ENCODE measurements around the gene SLC2A14. TPM values are rescaled to one million over a fixed set of nuclear protein-coding genes. Genes with fewer than 3 reads are reported as not detected.

The SLC2A14 gene
- total and polyA plus RNA-seq, 2 experiments from 2014 or later = 6.1 to 6.6 TPM

DNA sequence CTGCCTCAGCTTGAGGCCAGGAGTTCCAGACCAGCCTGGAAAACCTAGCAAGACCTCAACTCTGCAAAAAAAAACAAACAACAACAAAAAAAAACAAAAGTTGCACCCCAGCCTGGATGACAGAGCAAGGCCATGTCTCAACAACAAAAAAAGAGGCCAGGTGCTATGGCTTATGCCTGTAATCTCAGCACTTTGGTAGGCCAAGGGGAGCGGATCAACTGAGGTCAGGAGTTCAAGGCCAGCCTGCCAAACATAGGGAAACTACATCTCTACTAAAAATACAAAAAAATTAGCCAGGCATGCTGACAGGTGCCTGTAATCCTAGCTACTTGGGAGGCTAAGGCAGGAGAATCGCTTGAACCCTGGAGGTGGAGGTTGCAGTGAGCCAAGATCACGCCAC is 6.5 kb upstream of the SLC2A14 start:
- no peak for DNase-seq (ENCODE audit: low spot score)
- Histone ChIP-seq H3K4me3 (no peak overlapping the region), H3K27me3 (no peaks in the 10 kb centered on the region), H3K36me3 (replicated peaks; ENCODE audit: insufficient read depth, low read depth) (no peaks in the 10 kb centered on the region), H2AFZ (no peak overlapping the region), H3K4me2 (no peak overlapping the region), H4K20me1 (ENCODE audit: insufficient read depth, poor library complexity, severe bottlenecking) (no peaks in the 10 kb centered on the region), H3K27ac (no peak overlapping the region), H3K79me2 (no peaks in the 10 kb centered on the region), H3K9me3 (ENCODE audit: low read depth) (no peaks in the 10 kb centered on the region), H3K4me1 (ENCODE audit: insufficient read depth) (no peaks in the 10 kb centered on the region), H3K9me2 (replicated peaks; ENCODE audit: insufficient read depth) (no peaks in the 10 kb centered on the region)
- TF ChIP-seq, protein P1, sequence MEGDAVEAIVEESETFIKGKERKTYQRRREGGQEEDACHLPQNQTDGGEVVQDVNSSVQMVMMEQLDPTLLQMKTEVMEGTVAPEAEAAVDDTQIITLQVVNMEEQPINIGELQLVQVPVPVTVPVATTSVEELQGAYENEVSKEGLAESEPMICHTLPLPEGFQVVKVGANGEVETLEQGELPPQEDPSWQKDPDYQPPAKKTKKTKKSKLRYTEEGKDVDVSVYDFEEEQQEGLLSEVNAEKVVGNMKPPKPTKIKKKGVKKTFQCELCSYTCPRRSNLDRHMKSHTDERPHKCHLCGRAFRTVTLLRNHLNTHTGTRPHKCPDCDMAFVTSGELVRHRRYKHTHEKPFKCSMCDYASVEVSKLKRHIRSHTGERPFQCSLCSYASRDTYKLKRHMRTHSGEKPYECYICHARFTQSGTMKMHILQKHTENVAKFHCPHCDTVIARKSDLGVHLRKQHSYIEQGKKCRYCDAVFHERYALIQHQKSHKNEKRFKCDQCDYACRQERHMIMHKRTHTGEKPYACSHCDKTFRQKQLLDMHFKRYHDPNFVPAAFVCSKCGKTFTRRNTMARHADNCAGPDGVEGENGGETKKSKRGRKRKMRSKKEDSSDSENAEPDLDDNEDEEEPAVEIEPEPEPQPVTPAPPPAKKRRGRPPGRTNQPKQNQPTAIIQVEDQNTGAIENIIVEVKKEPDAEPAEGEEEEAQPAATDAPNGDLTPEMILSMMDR (IDR thresholded peaks at IDR 0.05; ENCODE audit: poor library complexity) = no peak
- TF ChIP-seq EZH2 (IDR thresholded peaks at IDR 0.05; ENCODE audit: borderline replicate concordance) (no peak), EZH2phosphoT487 (IDR thresholded peaks at IDR 0.05; ENCODE audit: low read depth, severe bottlenecking, unreplicated experiment) (no peak)
- whole genome bisulfite sequencing (ENCODE audit: low lambda C conversion rate, missing lambda C conversion rate) = 84% methylated on average over 3 of the region's 3 CpGs

DNA sequence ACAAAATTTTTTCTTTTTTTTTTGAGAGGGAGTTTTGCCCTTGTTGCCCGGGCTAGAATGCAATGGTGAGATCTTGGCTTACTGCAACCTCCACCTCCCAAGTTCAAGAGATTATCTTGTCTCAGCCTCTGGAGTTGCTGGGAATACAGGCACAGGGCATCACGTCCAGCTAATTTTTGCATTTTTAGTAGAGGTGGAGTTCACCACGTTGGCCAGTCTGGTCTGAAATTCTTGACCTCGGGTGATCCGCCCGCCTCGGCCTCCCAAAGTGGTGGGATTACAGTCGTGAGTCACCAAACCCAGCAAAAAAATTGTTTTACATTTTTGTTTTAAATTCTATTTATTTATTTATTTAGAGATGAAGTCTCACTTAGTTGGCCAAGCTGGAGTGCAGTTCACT is 4.7 kb upstream of the SLC2A14 start:
- Histone ChIP-seq H4K20me1 (ENCODE audit: insufficient read depth, poor library complexity, severe bottlenecking) (no peaks in the 10 kb centered on the region), H3K4me2 (no peak overlapping the region), H3K4me3 (no peak overlapping the region), H3K79me2 (no peaks in the 10 kb centered on the region), H3K4me1 (ENCODE audit: insufficient read depth) (no peaks in the 10 kb centered on the region), H3K9me2 (replicated peaks; ENCODE audit: insufficient read depth) (no peaks in the 10 kb centered on the region), H3K9me3 (ENCODE audit: low read depth) (no peaks in the 10 kb centered on the region), H3K36me3 (replicated peaks; ENCODE audit: insufficient read depth, low read depth) (no peaks in the 10 kb centered on the region), H2AFZ (no peak overlapping the region), H3K27me3 (no peaks in the 10 kb centered on the region), H3K27ac (no peak overlapping the region)
- 94% methylated on average over 8 of the region's 8 CpGs for WGBS (ENCODE audit: low lambda C conversion rate, missing lambda C conversion rate)
- DNase-seq (ENCODE audit: low spot score) = no peak
- no peak for TF ChIP-seq EZH2phosphoT487 (IDR thresholded peaks at IDR 0.05; ENCODE audit: low read depth, severe bottlenecking, unreplicated experiment)
- TF ChIP-seq, protein P1 (IDR thresholded peaks at IDR 0.05; ENCODE audit: poor library complexity) = no peak
- no peak for TF ChIP-seq EZH2 (IDR thresholded peaks at IDR 0.05; ENCODE audit: borderline replicate concordance)

DNA sequence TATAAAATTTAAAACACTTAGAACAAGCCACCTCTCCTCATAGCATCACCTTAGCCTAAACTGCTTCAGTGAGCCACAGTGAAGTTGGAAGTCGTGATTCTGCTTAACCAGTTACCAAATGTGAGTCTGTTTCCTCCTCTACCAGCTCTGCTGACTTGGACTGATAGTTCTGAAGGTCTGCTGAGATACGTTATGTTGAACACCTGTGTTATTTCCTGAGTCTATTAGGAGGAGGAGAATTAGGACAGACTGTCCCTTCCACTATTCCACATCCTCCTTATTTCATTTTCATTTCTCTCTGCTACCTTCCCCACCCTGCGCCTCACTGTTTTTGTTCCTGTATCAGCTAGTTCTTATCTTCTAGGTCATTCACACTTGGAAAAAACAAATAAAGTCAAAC is 2.4 kb downstream of the SLC2A14 start:
- no peak overlapping the region for H2AFZ ChIP-seq
- 51% methylated on average over 3 of the region's 3 CpGs for WGBS (ENCODE audit: low lambda C conversion rate, missing lambda C conversion rate)

More for the DNA sequence above, 2.4 kb downstream of the SLC2A14 start:
- Histone ChIP-seq H4K20me1 (ENCODE audit: insufficient read depth, poor library complexity, severe bottlenecking) (no peaks in the 10 kb centered on the region), H3K36me3 (replicated peaks; ENCODE audit: insufficient read depth, low read depth) (no peaks in the 10 kb centered on the region), H3K4me3 (no peak overlapping the region), H3K4me2 (peak overlapping the region; percentile 30), H3K4me1 (ENCODE audit: insufficient read depth) (no peaks in the 10 kb centered on the region), H3K79me2 (no peaks in the 10 kb centered on the region), H3K27ac (no peak overlapping the region), H3K27me3 (no peaks in the 10 kb centered on the region), H3K9me3 (ENCODE audit: low read depth) (no peaks in the 10 kb centered on the region), H3K9me2 (replicated peaks; ENCODE audit: insufficient read depth) (no peaks in the 10 kb centered on the region)
- no peak for DNase-seq (ENCODE audit: low spot score)
- TF ChIP-seq EZH2 (IDR thresholded peaks at IDR 0.05; ENCODE audit: borderline replicate concordance) (no peak), EZH2phosphoT487 (IDR thresholded peaks at IDR 0.05; ENCODE audit: low read depth, severe bottlenecking, unreplicated experiment) (no peak)
- TF ChIP-seq, protein P1 (IDR thresholded peaks at IDR 0.05; ENCODE audit: poor library complexity) = no peak

All from hepatocyte (in vitro differentiated cells).